ENCODE results near the gene TH.

DNA sequence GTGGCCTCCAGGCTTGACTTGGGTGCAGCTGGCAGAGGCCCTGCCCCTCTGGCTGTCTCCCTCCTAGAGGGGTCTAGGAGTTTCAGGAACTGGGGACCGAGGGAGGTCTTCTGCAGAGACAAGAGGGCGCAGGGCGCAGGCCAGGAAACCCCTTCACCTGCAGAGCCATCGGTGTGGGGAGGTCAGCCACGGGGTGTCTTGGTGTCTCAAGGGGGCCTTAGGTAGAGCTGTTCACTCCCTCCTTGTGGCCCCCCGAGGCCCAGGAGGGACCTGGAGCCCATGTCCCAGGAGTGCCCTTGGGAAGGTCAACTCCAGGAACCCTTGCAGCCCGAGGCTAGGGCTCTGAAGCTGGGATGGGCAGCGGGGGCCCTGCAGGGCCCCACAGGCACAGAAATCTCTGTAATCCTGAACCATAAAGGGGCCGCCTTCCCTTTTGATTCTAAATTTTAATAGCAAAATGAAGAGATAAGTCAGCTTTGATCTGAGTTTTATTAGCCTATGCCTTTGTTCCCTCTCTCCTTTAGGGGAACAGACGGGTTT is 31.4 kb upstream of the TH start:
- TF ChIP-seq, protein P1, sequence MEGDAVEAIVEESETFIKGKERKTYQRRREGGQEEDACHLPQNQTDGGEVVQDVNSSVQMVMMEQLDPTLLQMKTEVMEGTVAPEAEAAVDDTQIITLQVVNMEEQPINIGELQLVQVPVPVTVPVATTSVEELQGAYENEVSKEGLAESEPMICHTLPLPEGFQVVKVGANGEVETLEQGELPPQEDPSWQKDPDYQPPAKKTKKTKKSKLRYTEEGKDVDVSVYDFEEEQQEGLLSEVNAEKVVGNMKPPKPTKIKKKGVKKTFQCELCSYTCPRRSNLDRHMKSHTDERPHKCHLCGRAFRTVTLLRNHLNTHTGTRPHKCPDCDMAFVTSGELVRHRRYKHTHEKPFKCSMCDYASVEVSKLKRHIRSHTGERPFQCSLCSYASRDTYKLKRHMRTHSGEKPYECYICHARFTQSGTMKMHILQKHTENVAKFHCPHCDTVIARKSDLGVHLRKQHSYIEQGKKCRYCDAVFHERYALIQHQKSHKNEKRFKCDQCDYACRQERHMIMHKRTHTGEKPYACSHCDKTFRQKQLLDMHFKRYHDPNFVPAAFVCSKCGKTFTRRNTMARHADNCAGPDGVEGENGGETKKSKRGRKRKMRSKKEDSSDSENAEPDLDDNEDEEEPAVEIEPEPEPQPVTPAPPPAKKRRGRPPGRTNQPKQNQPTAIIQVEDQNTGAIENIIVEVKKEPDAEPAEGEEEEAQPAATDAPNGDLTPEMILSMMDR (IDR thresholded peaks at IDR 0.05) = no peak
- no peak for TF ChIP-seq EZH2 (IDR thresholded peaks at IDR 0.05; ENCODE audit: borderline replicate concordance, insufficient read depth, low read depth, low read length, poor library complexity, severe bottlenecking)
